GM18909 (cell line): Measurements from ENCODE around the gene GRIK4.
"Not testable (repeated sequence)": the region's sequence is repeated elsewhere in the genome, so short reads cannot be mapped to it uniquely, and the experiment has no call there.

Source experiments
- ATAC-seq: cut with Tn5 transposase; IDR thresholded peaks from one replicate; pipeline ENCODE4 v1.9.1; 2021; ENCODE audit warnings: mild to moderate bottlenecking; ENCODE audit not compliant: unreplicated experiment, poor library complexity

The GRIK4 gene

GRCh38 chr11:120511116-120511819, at the start of gene GRIK4:
TSS of gene GRIK4 (plus strand) at chr11:120511748. CDS start at chr11:120660319, 148,571 bp downstream.
- peak; percentile 90 for ATAC-seq

GRCh38 chr11:120462825-120463224, 48.7 kb upstream of the GRIK4 start:
- ATAC-seq, result no peak

GRCh38 chr11:120465921-120466534, 45.5 kb upstream of the GRIK4 start:
- no peak for ATAC-seq

GRCh38 chr11:120467627-120468026, 43.9 kb upstream of the GRIK4 start:
- ATAC-seq, result no peak

GRCh38 chr11:120471131-120471530, 40.4 kb upstream of the GRIK4 start:
- no peak for ATAC-seq

GRCh38 chr11:120471994-120472393, 39.6 kb upstream of the GRIK4 start:
- no peak for ATAC-seq

GRCh38 chr11:120473503-120473902, 38.0 kb upstream of the GRIK4 start:
- ATAC-seq, result no peak

GRCh38 chr11:120482149-120482548, 29.4 kb upstream of the GRIK4 start:
- ATAC-seq, result no peak

- ATAC-seq, result no peak
Observed at GRCh38 chr11:120484722-120485121, 26.8 kb upstream of the GRIK4 start.

GRCh38 chr11:120486138-120486537, 25.4 kb upstream of the GRIK4 start:
- ATAC-seq, result no peak

GRCh38 chr11:120489799-120490198, 21.7 kb upstream of the GRIK4 start:
- ATAC-seq, result no peak

GRCh38 chr11:120492486-120492885, 19.1 kb upstream of the GRIK4 start:
- no peak for ATAC-seq

- ATAC-seq, result no peak
Observed at GRCh38 chr11:120494595-120494994, 17.0 kb upstream of the GRIK4 start.

- no peak for ATAC-seq
Observed at GRCh38 chr11:120499088-120499487, 12.5 kb upstream of the GRIK4 start.

- ATAC-seq, result no peak
Observed at GRCh38 chr11:120499859-120500258, 11.7 kb upstream of the GRIK4 start.

- no peak for ATAC-seq
Observed at GRCh38 chr11:120500414-120501071, 11.0 kb upstream of the GRIK4 start.

GRCh38 chr11:120501440-120501839, 10.1 kb upstream of the GRIK4 start:
- ATAC-seq, result no peak

- ATAC-seq, result no peak
Observed at GRCh38 chr11:120501976-120502755, 9.4 kb upstream of the GRIK4 start.

GRCh38 chr11:120503529-120503928, 8.0 kb upstream of the GRIK4 start:
- not testable (repeated sequence) for ATAC-seq

- no peak for ATAC-seq
Observed at GRCh38 chr11:120505801-120506425, 5.6 kb upstream of the GRIK4 start.
